ENCODE data around the gene XPO5. TPM values are rescaled to one million over a fixed set of nuclear protein-coding genes. Genes with fewer than 3 reads are reported as not detected.
A peak's percentile ranks its signal among the peaks of the same experiment; 100 is the strongest.

XPO5 gene
- total RNA-seq, 1 experiment from 2014 or later, result 86.4 TPM

- no peaks in the 10 kb centered on the region for H3K27me3 ChIP-seq (ENCODE audit: control insufficient read depth, insufficient read depth, low read length)
- in situ Hi-C loops (cut with HindIII; ENCODE audit: low pct_unique_long_range_greater_than_20kb, low sequenced_read_pairs) (no loop called here), intact Hi-C loops (cut with micrococcal nuclease; ENCODE audit: unreplicated experiment) (no loop called here)
- no peak for DNase-seq (ENCODE audit: low read depth, low spot score)
- H3K27ac ChIP-seq (ENCODE audit: low read length), result no peak overlapping the region
- no peaks in the 10 kb centered on the region for H3K9me3 ChIP-seq (ENCODE audit: control insufficient read depth, insufficient read depth, low read depth, low read length)
- BruUV-seq (replicated peaks), result no TSS peak
- peaks cover 19% of the 10 kb centered on the region for H3K4me1 ChIP-seq (ENCODE audit: control insufficient read depth, insufficient read depth, low read length)
- H3K36me3 ChIP-seq (ENCODE audit: control insufficient read depth, insufficient read depth, low read length), result no peaks in the 10 kb centered on the region; the same call in 1 of the 2 replicates
- no peak for ATAC-seq
- TF ChIP-seq POLR2AphosphoS5 (IDR thresholded peaks at IDR 0.05; ENCODE audit: low read depth, low read length) (no peak), REST (IDR thresholded peaks at IDR 0.05; ENCODE audit: insufficient read depth in 1 of 2, low read depth in 2 of 2, low read length in 1 of 2) (no peak), SIN3A (IDR thresholded peaks at IDR 0.05; ENCODE audit: borderline replicate concordance, insufficient read depth, low read depth, low read length) (no peak), TCF7L2 (IDR thresholded peaks at IDR 0.05; ENCODE audit: low read depth, low read length) (no peak), CTCF (IDR thresholded peaks at IDR 0.05) (no peak)
- ChIA-PET POLR2A (interaction anchor here (0.6 kb wide), 1 partner anchor 70 kb away, joined by 4 read pairs; the partner anchor contains the start of gene ABCC10), CTCF (interaction anchor here (1.0 to 1.6 kb wide), 2 partner anchors 10 to 234 kb away, joined by 3 to 6 read pairs; no protein-coding TSS in a partner anchor)
- no peak overlapping the region for H3K4me3 ChIP-seq (ENCODE audit: low read depth in 2 of 2, low read length in 2 of 2)
These were observed 78.8 kb downstream of the XPO5 start for GRCh38 chr6:43497129-43497396.

GRCh38 chr6:43496370-43497128 lies 79.3 kb downstream of the XPO5 start:
- peaks cover 19% of the 10 kb centered on the region for H3K4me1 ChIP-seq (ENCODE audit: control insufficient read depth, insufficient read depth, low read length)
- H3K27ac ChIP-seq (ENCODE audit: low read length), result no peak overlapping the region
- in situ Hi-C loops (cut with HindIII; ENCODE audit: low pct_unique_long_range_greater_than_20kb, low sequenced_read_pairs) (no loop called here), intact Hi-C loops (cut with micrococcal nuclease; ENCODE audit: unreplicated experiment) (no loop called here)
- no peaks in the 10 kb centered on the region for H3K9me3 ChIP-seq (ENCODE audit: control insufficient read depth, insufficient read depth, low read depth, low read length)
- POLR2A ChIA-PET, result interaction anchor here (0.6 kb wide), 2 partner anchors 69 to 346 kb away, joined by 4 to 10 read pairs; partner anchors contain the start of gene ABCC10
- H3K4me3 ChIP-seq (ENCODE audit: low read depth in 2 of 2, low read length in 2 of 2), result no peak overlapping the region
- no peaks in the 10 kb centered on the region; the same call in 1 of the 2 replicates for H3K36me3 ChIP-seq (ENCODE audit: control insufficient read depth, insufficient read depth, low read length)
- CTCF ChIA-PET, result interaction anchor here (0.6 to 1.6 kb wide), 3 partner anchors 10 to 233 kb away, joined by 3 to 6 read pairs (median 4); no protein-coding TSS in a partner anchor
- no peak for DNase-seq (ENCODE audit: low read depth, low spot score)
- ATAC-seq, result peak; percentile 57
- BruUV-seq (replicated peaks), result no TSS peak
- H3K27me3 ChIP-seq (ENCODE audit: control insufficient read depth, insufficient read depth, low read length), result no peaks in the 10 kb centered on the region
- TF ChIP-seq REST (IDR thresholded peaks at IDR 0.05; ENCODE audit: insufficient read depth in 1 of 2, low read depth in 2 of 2, low read length in 1 of 2) (no peak), CTCF (IDR thresholded peaks at IDR 0.05) (peak; percentile 80), SIN3A (IDR thresholded peaks at IDR 0.05; ENCODE audit: borderline replicate concordance, insufficient read depth, low read depth, low read length) (no peak), POLR2AphosphoS5 (IDR thresholded peaks at IDR 0.05; ENCODE audit: low read depth, low read length) (no peak)

All from Panc1 (cell line).